ENCODE data around the gene GNG8.

GRCh38 chr19:46610413-46610775, 25.6 kb downstream of the GNG8 start:
- TF ChIP-seq CTCF (conservative IDR thresholded peaks at IDR 0.05; ENCODE audit: low read depth, low read length), result no peak
- no peak for TF ChIP-seq EZH2 (IDR thresholded peaks at IDR 0.05; ENCODE audit: borderline replicate concordance, low read depth, low read length, poor library complexity, severe bottlenecking)
